Measurements from ENCODE around the gene DIRAS3. TPM values are rescaled to one million over a fixed set of nuclear protein-coding genes. Genes with fewer than 3 reads are reported as not detected.

The DIRAS3 gene
- total and polyA plus RNA-seq, 5 experiments from 2014 or later: not detected

GRCh38 chr1:68047659-68048026 is 2.8 kb downstream of the DIRAS3 start:
- Mint-ChIP-seq H3K27me3 (peaks cover 3 to 49% (median 22%) of the 10 kb centered on the region in 5 donors), H3K27ac (no peak overlapping the region), H3K4me1 (peaks cover 0 to 6% (median 1%) of the 10 kb centered on the region in 4 donors), H3K36me3 (no peaks in the 10 kb centered on the region), H3K9me3 (peaks cover 0 to 10% (median 0%) of the 10 kb centered on the region in 9 donors), H3K4me3 (no peak overlapping the region)
- no peak for ATAC-seq
- DNase-seq: no peak
- POLR2A ChIA-PET: interaction anchor here (0.6 kb wide), 1 partner anchor 139 kb away, joined by 3 read pairs; no protein-coding TSS in a partner anchor

- POLR2A ChIA-PET: no interaction called here
- H3K4me3 Mint-ChIP-seq: no peak overlapping the region
- peaks cover 4 to 49% (median 24%) of the 10 kb centered on the region in 5 donors for H3K27me3 Mint-ChIP-seq
- DNase-seq (no peak), ATAC-seq (no peak)
- H3K36me3 Mint-ChIP-seq: no peaks in the 10 kb centered on the region
- H3K4me1 Mint-ChIP-seq: peaks cover 0 to 6% (median 1%) of the 10 kb centered on the region in 4 donors
- no peak overlapping the region for H3K27ac Mint-ChIP-seq
- H3K9me3 Mint-ChIP-seq: peaks cover 0 to 11% (median 0%) of the 10 kb centered on the region in 9 donors
Observed at GRCh38 chr1:68046885-68047658, 3.4 kb downstream of the DIRAS3 start.

GRCh38 chr1:68046423-68046822 is 4.0 kb downstream of the DIRAS3 start:
- peaks cover 5 to 49% (median 31%) of the 10 kb centered on the region in 5 donors for H3K27me3 Mint-ChIP-seq
- H3K36me3 Mint-ChIP-seq: no peaks in the 10 kb centered on the region
- POLR2A ChIA-PET: no interaction called here
- no peak overlapping the region for H3K27ac Mint-ChIP-seq
- DNase-seq: no peak
- ATAC-seq: no peak
- H3K4me1 Mint-ChIP-seq: peaks cover 0 to 6% (median 1%) of the 10 kb centered on the region in 4 donors
- no peak overlapping the region for H3K4me3 Mint-ChIP-seq
- H3K9me3 Mint-ChIP-seq: peaks cover 0 to 18% (median 0%) of the 10 kb centered on the region in 9 donors

- POLR2A ChIA-PET: no interaction called here
- Mint-ChIP-seq H3K9me3 (peaks cover 0 to 21% (median 1%) of the 10 kb centered on the region in 9 donors), H3K27me3 (peaks cover 5 to 46% (median 34%) of the 10 kb centered on the region in 5 donors), H3K4me3 (no peak overlapping the region), H3K4me1 (peaks cover 0 to 6% (median 1%) of the 10 kb centered on the region in 4 donors), H3K36me3 (no peaks in the 10 kb centered on the region), H3K27ac (no peak overlapping the region)
- DNase-seq (no peak), ATAC-seq (no peak)
Observed at GRCh38 chr1:68045511-68046180, 4.8 kb downstream of the DIRAS3 start.

- DNase-seq (no peak), ATAC-seq (no peak)
- no peak overlapping the region for H3K4me3 Mint-ChIP-seq
- no peak overlapping the region for H3K27ac Mint-ChIP-seq
- no peaks in the 10 kb centered on the region for H3K36me3 Mint-ChIP-seq
- POLR2A ChIA-PET: no interaction called here
- H3K27me3 Mint-ChIP-seq: peaks cover 5 to 28% (median 23%) of the 10 kb centered on the region in 5 donors
- H3K4me1 Mint-ChIP-seq: no peaks in the 10 kb centered on the region
- peaks cover 3 to 24% (median 5%) of the 10 kb centered on the region in 9 donors for H3K9me3 Mint-ChIP-seq
Observed at GRCh38 chr1:68043443-68044090, 6.9 kb downstream of the DIRAS3 start.

GRCh38 chr1:68036946-68037345 is 13.5 kb downstream of the DIRAS3 start:
- Mint-ChIP-seq H3K27ac (no peak overlapping the region), H3K9me3 (peaks cover 3 to 30% (median 14%) of the 10 kb centered on the region in 9 donors), H3K4me1 (no peaks in the 10 kb centered on the region), H3K27me3 (peaks cover 3 to 14% (median 4%) of the 10 kb centered on the region in 5 donors), H3K4me3 (no peak overlapping the region), H3K36me3 (no peaks in the 10 kb centered on the region)
- DNase-seq (no peak), ATAC-seq (no peak)
- POLR2A ChIA-PET: no interaction called here

- POLR2A ChIA-PET: no interaction called here
- Mint-ChIP-seq H3K27me3 (peaks cover 2 to 14% (median 4%) of the 10 kb centered on the region in 5 donors), H3K4me1 (no peaks in the 10 kb centered on the region), H3K36me3 (no peaks in the 10 kb centered on the region), H3K9me3 (peaks cover 0 to 5% (median 0%) of the 10 kb centered on the region in 9 donors), H3K27ac (no peak overlapping the region), H3K4me3 (no peak overlapping the region)
- DNase-seq (no peak), ATAC-seq (no peak)
Observed at GRCh38 chr1:68029444-68029843, 21.0 kb downstream of the DIRAS3 start.

- POLR2A ChIA-PET: no interaction called here
- peaks cover 0 to 4% (median 0%) of the 10 kb centered on the region in 9 donors for H3K9me3 Mint-ChIP-seq
- DNase-seq (no peak), ATAC-seq (no peak)
- H3K27ac Mint-ChIP-seq: no peak overlapping the region
- H3K27me3 Mint-ChIP-seq: peaks cover 2 to 7% (median 4%) of the 10 kb centered on the region in 5 donors
- H3K36me3 Mint-ChIP-seq: no peaks in the 10 kb centered on the region
- H3K4me1 Mint-ChIP-seq: no peaks in the 10 kb centered on the region
- no peak overlapping the region for H3K4me3 Mint-ChIP-seq
Observed at GRCh38 chr1:68028566-68028965, 21.9 kb downstream of the DIRAS3 start.

- H3K27me3 Mint-ChIP-seq: peaks cover 2 to 14% (median 10%) of the 10 kb centered on the region in 5 donors
- H3K4me1 Mint-ChIP-seq: no peaks in the 10 kb centered on the region
- no peak overlapping the region for H3K4me3 Mint-ChIP-seq
- H3K36me3 Mint-ChIP-seq: no peaks in the 10 kb centered on the region
- no peaks in the 10 kb centered on the region for H3K9me3 Mint-ChIP-seq
- no peak for ATAC-seq
- POLR2A ChIA-PET: no interaction called here
- DNase-seq: no peak
- H3K27ac Mint-ChIP-seq: no peak overlapping the region
Observed at GRCh38 chr1:68024635-68025338, 25.6 kb downstream of the DIRAS3 start.

GRCh38 chr1:68016381-68016780 is 34.0 kb downstream of the DIRAS3 start:
- POLR2A ChIA-PET: no interaction called here
- no peaks in the 10 kb centered on the region for H3K36me3 Mint-ChIP-seq
- no peak for ATAC-seq

GRCh38 chr1:68015971-68016370 is 34.5 kb downstream of the DIRAS3 start:
- no peaks in the 10 kb centered on the region for H3K36me3 Mint-ChIP-seq
- no peak for DNase-seq
- ATAC-seq: no peak
- no peaks in the 10 kb centered on the region for H3K4me1 Mint-ChIP-seq
- no peak overlapping the region for H3K4me3 Mint-ChIP-seq
- H3K27ac Mint-ChIP-seq: no peak overlapping the region
- POLR2A ChIA-PET: no interaction called here
- no peaks in the 10 kb centered on the region for H3K9me3 Mint-ChIP-seq
- H3K27me3 Mint-ChIP-seq: peaks cover 0 to 19% (median 8%) of the 10 kb centered on the region in 5 donors

More at GRCh38 chr1:68016381-68016780, 34.0 kb downstream of the DIRAS3 start:
- Mint-ChIP-seq H3K4me1 (no peaks in the 10 kb centered on the region), H3K27ac (no peak overlapping the region), H3K4me3 (no peak overlapping the region), H3K27me3 (peaks cover 0 to 18% (median 6%) of the 10 kb centered on the region in 5 donors), H3K9me3 (no peaks in the 10 kb centered on the region)
- DNase-seq: no peak

- POLR2A ChIA-PET: no interaction called here
- ATAC-seq (no peak), DNase-seq (no peak)
- H3K9me3 Mint-ChIP-seq: no peaks in the 10 kb centered on the region
- no peak overlapping the region for H3K4me3 Mint-ChIP-seq
- H3K36me3 Mint-ChIP-seq: no peaks in the 10 kb centered on the region
- H3K4me1 Mint-ChIP-seq: no peaks in the 10 kb centered on the region
- H3K27me3 Mint-ChIP-seq: peaks cover 0 to 21% (median 9%) of the 10 kb centered on the region in 5 donors
- H3K27ac Mint-ChIP-seq: no peak overlapping the region
Observed at GRCh38 chr1:68015369-68015768, 35.1 kb downstream of the DIRAS3 start.

All from naive thymus-derived CD8-positive, alpha-beta T cell (primary cell).